Measurements from ENCODE around the gene DQX1.

- no peak for TF ChIP-seq JUND (IDR thresholded peaks at IDR 0.05; ENCODE audit: low read length)
- TF ChIP-seq RFX5 (IDR thresholded peaks at IDR 0.05; ENCODE audit: borderline replicate concordance, low read depth, low read length): no peak
- TF ChIP-seq YY1 (IDR thresholded peaks at IDR 0.05; ENCODE audit: low read depth, low read length): no peak
- no peak for TF ChIP-seq CTCF (IDR thresholded peaks at IDR 0.05; ENCODE audit: control extremely low read depth in 1 of 3, insufficient read depth in 1 of 3, low read depth in 1 of 3, low read length in 3 of 3)
These were observed 47.9 kb upstream of the DQX1 start for GRCh38 chr2:74573747-74574562.
